ENCODE results near the gene MLKL. TPM values are rescaled to one million over a fixed set of nuclear protein-coding genes. Genes with fewer than 3 reads are reported as not detected.

The MLKL gene
- polyA plus RNA-seq, 1 experiment, result 4.4 TPM

GRCh38 chr16:74742051-74742481, 41.4 kb upstream of the MLKL start:
- POLR2A ChIA-PET, result no interaction called here
- no peak overlapping the region for H3K4me3 ChIP-seq (ENCODE audit: low read depth, low read length)
- no peaks in the 10 kb centered on the region for H3K36me3 ChIP-seq (ENCODE audit: control insufficient read depth, insufficient read depth, low read length)
- no peak for DNase-seq (ENCODE audit: low read depth)
- CTCF ChIA-PET, result interaction anchor here (0.7 kb wide), 1 partner anchor 71 kb away, joined by 5 read pairs; no protein-coding TSS in a partner anchor
- no peaks in the 10 kb centered on the region for H3K27me3 ChIP-seq (ENCODE audit: control insufficient read depth, insufficient read depth, low read length)
- TF ChIP-seq CTCF (IDR thresholded peaks at IDR 0.05; ENCODE audit: insufficient read depth, low read depth, low read length), result no peak

GRCh38 chr16:74740795-74741304, 40.2 kb upstream of the MLKL start:
- no peak for DNase-seq (ENCODE audit: low read depth)
- Histone ChIP-seq H3K27me3 (ENCODE audit: control insufficient read depth, insufficient read depth, low read length) (no peaks in the 10 kb centered on the region), H3K4me3 (ENCODE audit: low read depth, low read length) (no peak overlapping the region), H3K36me3 (ENCODE audit: control insufficient read depth, insufficient read depth, low read length) (no peaks in the 10 kb centered on the region)
- ChIA-PET CTCF (interaction anchor here (0.7 to 1.8 kb wide), 2 partner anchors 14 to 16 kb away, joined by 4 read pairs; no protein-coding TSS in a partner anchor), POLR2A (no interaction called here)
- no peak for TF ChIP-seq CTCF (IDR thresholded peaks at IDR 0.05; ENCODE audit: insufficient read depth, low read depth, low read length)

- H3K27me3 ChIP-seq (ENCODE audit: control insufficient read depth, insufficient read depth, low read length), result no peaks in the 10 kb centered on the region
- CTCF ChIA-PET, result interaction anchor here (1.2 to 1.4 kb wide), 4 partner anchors 12 to 124 kb away, joined by 3 to 4 read pairs (median 4); no protein-coding TSS in a partner anchor
- no peak for TF ChIP-seq CTCF (IDR thresholded peaks at IDR 0.05; ENCODE audit: insufficient read depth, low read depth, low read length)
These were observed 38.6 kb upstream of the MLKL start for GRCh38 chr16:74739275-74739674.

GRCh38 chr16:74738816-74739215, 38.2 kb upstream of the MLKL start:
- CTCF ChIA-PET, result interaction anchor here (1.2 to 1.4 kb wide), 4 partner anchors 11 to 124 kb away, joined by 3 to 4 read pairs (median 4); no protein-coding TSS in a partner anchor
- no peak for TF ChIP-seq CTCF (IDR thresholded peaks at IDR 0.05; ENCODE audit: insufficient read depth, low read depth, low read length)
- POLR2A ChIA-PET, result no interaction called here
- Histone ChIP-seq H3K27me3 (ENCODE audit: control insufficient read depth, insufficient read depth, low read length) (no peaks in the 10 kb centered on the region), H3K4me3 (ENCODE audit: low read depth, low read length) (no peak overlapping the region), H3K36me3 (ENCODE audit: control insufficient read depth, insufficient read depth, low read length) (no peaks in the 10 kb centered on the region)
- no peak for DNase-seq (ENCODE audit: low read depth)

More at GRCh38 chr16:74739275-74739674, 38.6 kb upstream of the MLKL start:
- Histone ChIP-seq H3K4me3 (ENCODE audit: low read depth, low read length) (no peak overlapping the region), H3K36me3 (ENCODE audit: control insufficient read depth, insufficient read depth, low read length) (no peaks in the 10 kb centered on the region)
- POLR2A ChIA-PET, result no interaction called here
- no peak for DNase-seq (ENCODE audit: low read depth)

GRCh38 chr16:74738113-74738541, 37.5 kb upstream of the MLKL start:
- Histone ChIP-seq H3K36me3 (ENCODE audit: control insufficient read depth, insufficient read depth, low read length) (no peaks in the 10 kb centered on the region), H3K27me3 (ENCODE audit: control insufficient read depth, insufficient read depth, low read length) (no peaks in the 10 kb centered on the region), H3K4me3 (ENCODE audit: low read depth, low read length) (no peak overlapping the region)
- no peak for DNase-seq (ENCODE audit: low read depth)
- no peak for TF ChIP-seq CTCF (IDR thresholded peaks at IDR 0.05; ENCODE audit: insufficient read depth, low read depth, low read length)
- CTCF ChIA-PET, result interaction anchor here (1.0 to 1.4 kb wide), 4 partner anchors 10 to 124 kb away, joined by 3 to 5 read pairs (median 4); no protein-coding TSS in a partner anchor
- POLR2A ChIA-PET, result no interaction called here

Measured in BJ (cell line).